Measurements from ENCODE around the gene DOCK9.

- TF ChIP-seq CTCF (conservative IDR thresholded peaks at IDR 0.05 in 1 of 2, IDR thresholded peaks at IDR 0.05 in 1 of 2; ENCODE audit: extremely low read depth in 1 of 2, insufficient read depth in 1 of 2, low read depth in 1 of 2, low read length in 2 of 2) (no peak), EZH2 (IDR thresholded peaks at IDR 0.05; ENCODE audit: borderline replicate concordance, low read length) (no peak)
These were observed 5.3 kb upstream of the DOCK9 start for GRCh38 chr13:98983182-98983581.

Measured in mammary epithelial cell (primary cell).